ENCODE data around the gene ANAPC16.
A peak's percentile ranks its signal among the peaks of the same experiment; 100 is the strongest.
"Not testable (repeated sequence)": the region's sequence is repeated elsewhere in the genome, so short reads cannot be mapped to it uniquely, and the experiment has no call there.

ANAPC16 gene

GRCh38 chr10:72215611-72216549 is at the start of gene ANAPC16, which contains the start of gene ASCC1:
Gene ANAPC16, plus strand, starts transcription at chr10:72216012. Its CDS starts 7,903 bp downstream, at chr10:72223915.
Gene ASCC1, minus strand, starts transcription at chr10:72216276. Its CDS starts 2,978 bp downstream, at chr10:72213298.
- peak; percentile 84 to 94 for DNase-seq (ENCODE audit: low read depth in 2 of 2)

- DNase-seq (ENCODE audit: low read depth in 2 of 2), result no peak
These were observed 48.7 kb upstream of the ANAPC16 start for GRCh38 chr10:72167118-72167517.

GRCh38 chr10:72170263-72170662 is 45.5 kb upstream of the ANAPC16 start:
- no peak for DNase-seq (ENCODE audit: low read depth in 2 of 2)

- no peak for DNase-seq (ENCODE audit: low read depth in 2 of 2)
These were observed 45.1 kb upstream of the ANAPC16 start for GRCh38 chr10:72170733-72171132.

- no peak for DNase-seq (ENCODE audit: low read depth in 2 of 2)
These were observed 44.6 kb upstream of the ANAPC16 start for GRCh38 chr10:72171175-72171630.

- no peak for DNase-seq (ENCODE audit: low read depth in 2 of 2)
These were observed 42.6 kb upstream of the ANAPC16 start for GRCh38 chr10:72173262-72173618.

GRCh38 chr10:72173619-72174296 is 42.1 kb upstream of the ANAPC16 start:
- DNase-seq (ENCODE audit: low read depth in 2 of 2), result no peak

- DNase-seq (ENCODE audit: low read depth in 2 of 2), result no peak
These were observed 41.5 kb upstream of the ANAPC16 start for GRCh38 chr10:72174297-72174662.

- DNase-seq (ENCODE audit: low read depth in 2 of 2), result no peak
These were observed 40.7 kb upstream of the ANAPC16 start for GRCh38 chr10:72175149-72175548.

GRCh38 chr10:72176701-72177100 is 39.1 kb upstream of the ANAPC16 start:
- no peak for DNase-seq (ENCODE audit: low read depth in 2 of 2)

GRCh38 chr10:72177454-72177853 is 38.4 kb upstream of the ANAPC16 start:
- no peak for DNase-seq (ENCODE audit: low read depth in 2 of 2)

GRCh38 chr10:72184156-72184555 is 31.7 kb upstream of the ANAPC16 start:
- DNase-seq (ENCODE audit: low read depth in 2 of 2), result no peak

GRCh38 chr10:72186258-72186981 is 29.4 kb upstream of the ANAPC16 start:
- DNase-seq (ENCODE audit: low read depth in 2 of 2), result no peak

- DNase-seq (ENCODE audit: low read depth in 2 of 2), result no peak
These were observed 28.9 kb upstream of the ANAPC16 start for GRCh38 chr10:72186982-72187330.

GRCh38 chr10:72194949-72195348 is 20.9 kb upstream of the ANAPC16 start:
- no peak for DNase-seq (ENCODE audit: low read depth in 2 of 2)

GRCh38 chr10:72200883-72201282 is 14.9 kb upstream of the ANAPC16 start:
- DNase-seq (ENCODE audit: low read depth in 2 of 2), result no peak

- DNase-seq (ENCODE audit: low read depth in 2 of 2), result no peak
These were observed 14.5 kb upstream of the ANAPC16 start for GRCh38 chr10:72201293-72201692.

- DNase-seq (ENCODE audit: low read depth in 2 of 2), result no peak
These were observed 11.5 kb upstream of the ANAPC16 start for GRCh38 chr10:72204296-72204695.

- no peak for DNase-seq (ENCODE audit: low read depth in 2 of 2)
These were observed 11.1 kb upstream of the ANAPC16 start for GRCh38 chr10:72204724-72205123.

- DNase-seq (ENCODE audit: low read depth in 2 of 2), result no peak
These were observed 9.1 kb upstream of the ANAPC16 start for GRCh38 chr10:72206511-72207229.

- not testable (repeated sequence) for DNase-seq (ENCODE audit: low read depth in 2 of 2)
These were observed 7.3 kb upstream of the ANAPC16 start for GRCh38 chr10:72208526-72208925.

GRCh38 chr10:72211381-72211780 is 4.4 kb upstream of the ANAPC16 start:
- DNase-seq (ENCODE audit: low read depth in 2 of 2), result not testable (repeated sequence)
